Hepatocyte (in vitro differentiated cells): Measurements from ENCODE around the gene AK6. TPM values are rescaled to one million over a fixed set of nuclear protein-coding genes. Genes with fewer than 3 reads are reported as not detected.
A peak's percentile ranks its signal among the peaks of the same experiment; 100 is the strongest.

ENCODE experiments used
- DNase-seq: peaks from one replicate; pipeline ENCODE4 v3.0.0-alpha.2; 2016; ENCODE audit warnings: low spot score
- H2AFZ ChIP-seq: fragments of 200-600 bp; sonication (generic); 2 replicates; pipeline ENCODE4 v1.6.0; 2016; ENCODE audit warnings: antibody characterized with exemption, mild to moderate bottlenecking
- H3K27ac ChIP-seq: fragments of 200-600 bp; sonication (generic); 2 replicates; pipeline ENCODE4 v1.5.1; 2016; ENCODE audit warnings: mild to moderate bottlenecking
- H3K27me3 ChIP-seq: fragments of 200-600 bp; sonication (generic); 2 replicates; pipeline ENCODE4 v1.6.1; 2016
- H3K36me3 ChIP-seq: fragments of 200-600 bp; sonication (generic); replicated peaks from 2 replicates; pipeline ENCODE4 v1.5.1; 2016; ENCODE audit warnings: low read depth; ENCODE audit not compliant: insufficient read depth
- H3K4me1 ChIP-seq: fragments of 200-600 bp; sonication (generic); 2 replicates; pipeline ENCODE4 v1.5.1; 2016; ENCODE audit warnings: mild to moderate bottlenecking, moderate library complexity; ENCODE audit not compliant: insufficient read depth
- H3K4me2 ChIP-seq: fragments of 200-600 bp; sonication (generic); 2 replicates; pipeline ENCODE4 v1.6.0; 2016
- H3K4me3 ChIP-seq: fragments of 200-600 bp; sonication (generic); 2 replicates; pipeline ENCODE4 v1.5.1; 2016; ENCODE audit warnings: mild to moderate bottlenecking
- H3K79me2 ChIP-seq: fragments of 200-600 bp; sonication (generic); 2 replicates; pipeline ENCODE4 v1.6.0; 2017; ENCODE audit warnings: mild to moderate bottlenecking
- H3K9me2 ChIP-seq: fragments of 200-600 bp; sonication (generic); replicated peaks from 2 replicates; pipeline ENCODE4 v1.6.0; 2017; ENCODE audit warnings: mild to moderate bottlenecking; ENCODE audit not compliant: insufficient read depth
- H3K9me3 ChIP-seq: fragments of 200-600 bp; sonication (generic); 2 replicates; pipeline ENCODE4 v1.5.1; 2016; ENCODE audit warnings: low read depth, mild to moderate bottlenecking
- H4K20me1 ChIP-seq: fragments of 200-600 bp; sonication (generic); 2 replicates; pipeline ENCODE4 v1.6.0; 2016; ENCODE audit warnings: mild to moderate bottlenecking; ENCODE audit not compliant: insufficient read depth, poor library complexity, severe bottlenecking
- CTCF ChIP-seq: fragments of 200-600 bp; sonication (generic); IDR thresholded peaks from 2 replicates; pipeline ENCODE4 v1.5.1; 2016; ENCODE audit warnings: antibody characterized with exemption, mild to moderate bottlenecking; ENCODE audit not compliant: poor library complexity
- EZH2 ChIP-seq: fragments of 200-600 bp; sonication (generic); IDR thresholded peaks from 2 replicates; pipeline ENCODE4 v1.6.1; 2016; ENCODE audit warnings: antibody characterized with exemption, mild to moderate bottlenecking, borderline replicate concordance
- EZH2phosphoT487 ChIP-seq: fragments of 200-600 bp; sonication (generic); IDR thresholded peaks from one replicate; pipeline ENCODE4 v1.6.1; 2018; ENCODE audit warnings: antibody characterized with exemption, mild to moderate bottlenecking, low read depth, moderate library complexity; ENCODE audit not compliant: unreplicated experiment, severe bottlenecking
- WGBS: methylation state at CpG from one replicate; pipeline ENCODE4 v1.1.6; 2016; ENCODE audit warnings: low lambda C conversion rate; ENCODE audit errors: missing lambda C conversion rate; 5-methylcytosine and 5-hydroxymethylcytosine counted together
- polyA plus RNA-seq: library from polyadenylated mRNA; unstranded; fragments of >200 nt; fragmentation: Nextera tagmentation; extraction: Ambion mirVana; gene quantifications from 2 replicates; pipeline ENCODE4 v1.2.1, GENCODE V29; 2016
- total RNA-seq: library from RNA; depleted of rRNA; stranded (reverse); fragments of >200 nt; gene quantifications from 2 replicates; pipeline ENCODE4 v1.2.3, GENCODE V29; 2014

AK6 gene
- 41.3 and 43.2 TPM in 2 replicates for total RNA-seq
- polyA plus RNA-seq: 74.1 and 89.7 TPM in 2 replicates

GRCh38 chr5:69369340-69370121 lies at the start of gene AK6, which contains the start of the genes RAD17 and TAF9:
TSS of gene AK6 (minus strand) at chr5:69369520. CDS start at chr5:69369490, 30 bp downstream.
TSS of gene RAD17 (plus strand) at chr5:69369818. CDS start at chr5:69372209, 2,391 bp downstream.
TSS of gene TAF9 (minus strand) at chr5:69369520. CDS start at chr5:69365737, 3,783 bp downstream.
- Histone ChIP-seq H3K27me3 (no peaks in the 10 kb centered on the region), H3K79me2 (peaks cover 78% of the 10 kb centered on the region), H3K4me2 (peak within 1 kb of the TSS; percentile 84), H2AFZ (peak within 1 kb of the TSS; percentile 71), H3K9me2 (no peaks in the 10 kb centered on the region), H4K20me1 (peaks cover 6% of the 10 kb centered on the region), H3K4me1 (peaks cover 15% of the 10 kb centered on the region), H3K4me3 (peak within 1 kb of the TSS; percentile 81), H3K9me3 (no peaks in the 10 kb centered on the region), H3K27ac (peak within 1 kb of the TSS; percentile 99), H3K36me3 (no peaks in the 10 kb centered on the region)
- WGBS: 1% methylated on average over 65 of the region's 66 CpGs
- DNase-seq: peak; percentile 95
- no peak for TF ChIP-seq EZH2phosphoT487
- no peak for TF ChIP-seq EZH2
- TF ChIP-seq CTCF: no peak

GRCh38 chr5:69418554-69418953 lies 49.2 kb upstream of the AK6 start:
- 97% methylated on average over 3 of the region's 3 CpGs for WGBS
- TF ChIP-seq CTCF: no peak
- TF ChIP-seq EZH2: no peak
- Histone ChIP-seq H3K4me2 (no peak overlapping the region), H3K4me1 (no peaks in the 10 kb centered on the region), H3K27ac (no peak overlapping the region), H3K36me3 (no peaks in the 10 kb centered on the region), H3K79me2 (peaks cover 70% of the 10 kb centered on the region), H3K4me3 (no peak overlapping the region), H2AFZ (no peak overlapping the region), H3K9me3 (no peaks in the 10 kb centered on the region), H4K20me1 (no peaks in the 10 kb centered on the region), H3K27me3 (no peaks in the 10 kb centered on the region), H3K9me2 (no peaks in the 10 kb centered on the region)
- DNase-seq: no peak

GRCh38 chr5:69416699-69417098 lies 47.4 kb upstream of the AK6 start:
- no peaks in the 10 kb centered on the region for H3K9me3 ChIP-seq
- H2AFZ ChIP-seq: no peak overlapping the region
- no peaks in the 10 kb centered on the region for H3K9me2 ChIP-seq
- H3K4me2 ChIP-seq: peak overlapping the region; percentile 81
- DNase-seq: no peak
- no peaks in the 10 kb centered on the region for H3K4me1 ChIP-seq
- peaks cover 59% of the 10 kb centered on the region for H3K79me2 ChIP-seq
- H3K4me3 ChIP-seq: peak overlapping the region; percentile 77
- H3K27me3 ChIP-seq: no peaks in the 10 kb centered on the region
- H3K36me3 ChIP-seq: no peaks in the 10 kb centered on the region
- no peaks in the 10 kb centered on the region for H4K20me1 ChIP-seq
- H3K27ac ChIP-seq: peak overlapping the region; percentile 99
- TF ChIP-seq EZH2: no peak

DNA sequence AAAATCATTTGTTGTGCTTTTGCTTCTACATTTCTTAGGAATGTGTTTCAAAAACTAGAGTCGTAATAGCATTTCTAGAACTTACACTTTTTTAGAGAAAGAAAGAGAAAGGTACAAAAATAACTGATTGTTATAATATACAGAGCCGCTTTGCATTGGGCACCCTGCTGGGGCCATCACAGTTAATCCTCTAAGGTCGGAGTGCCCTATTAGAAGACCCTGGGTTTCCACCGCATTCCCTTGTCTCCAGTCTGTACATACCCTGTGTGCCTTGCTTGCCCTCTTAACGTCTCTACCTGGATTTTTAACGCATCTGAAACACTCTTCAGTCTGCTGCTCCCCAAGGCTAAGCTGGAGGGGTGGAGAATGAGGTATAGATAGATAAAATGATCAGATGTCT lies 46.9 kb upstream of the AK6 start:
- Histone ChIP-seq H3K9me3 (no peaks in the 10 kb centered on the region), H3K9me2 (no peaks in the 10 kb centered on the region), H3K36me3 (no peaks in the 10 kb centered on the region), H3K4me3 (peak overlapping the region; percentile 77), H3K27me3 (no peaks in the 10 kb centered on the region), H3K79me2 (peaks cover 54% of the 10 kb centered on the region), H4K20me1 (no peaks in the 10 kb centered on the region), H2AFZ (peak overlapping the region; percentile 76), H3K4me2 (peak overlapping the region; percentile 81), H3K27ac (peak overlapping the region; percentile 99), H3K4me1 (no peaks in the 10 kb centered on the region)
- DNase-seq: no peak
- TF ChIP-seq EZH2phosphoT487: no peak
- TF ChIP-seq EZH2: no peak
- no peak for TF ChIP-seq CTCF
- 34% methylated on average over 6 of the region's 6 CpGs for WGBS
